Endothelial cell of umbilical vein (primary cell): Measurements from ENCODE around the gene ZNF316. TPM values are rescaled to one million over a fixed set of nuclear protein-coding genes. Genes with fewer than 3 reads are reported as not detected.

Source experiments
- BruUV-seq: library from RNA; stranded (reverse); fragments of 400-500 nt; replicated peaks from 2 replicates; lab custom pipeline; 2021; lab: Mats Ljungman, UMichigan
- CTCF ChIA-PET: fragments of 300-600, 350-600 bp; sonication (Branson Sonifier 250); formaldehyde crosslinking; loops from one replicate; lab custom pipeline; 2021; ENCODE audit warnings: antibody characterized with exemption, inconsistent platforms; lab: Charles Lee
- POLR2A ChIA-PET: fragments of 300-600, 350-600 bp; sonication (Branson Sonifier 250); formaldehyde crosslinking; loops from one replicate; lab custom pipeline; 2021; ENCODE audit warnings: antibody characterized with exemption, inconsistent platforms; lab: Charles Lee
- DNase-seq: peaks from one replicate; pipeline ENCODE4 v3.0.0-alpha.2; 2011; ENCODE audit warnings: low read depth, low spot score
- FAIRE-seq: peaks from 2 replicates; lab custom pipeline; 2011; peaks lifted over from hg19 to GRCh38; lab: Jason Lieb, UNC
- H2AFZ ChIP-seq: 2 replicates; pipeline ENCODE4 v1.6.0; 2012; ENCODE audit warnings: low read depth, low read length, control low read depth, inconsistent platforms
- H3K27ac ChIP-seq: 2 replicates; pipeline ENCODE4 v1.5.1; 2011; ENCODE audit warnings: low read depth, mild to moderate bottlenecking, control low read depth, low read length, moderate library complexity; ENCODE audit not compliant: insufficient read depth
- H3K27me3 ChIP-seq, 2 experiments: 2 replicates each; pipeline versions ENCODE4 v1.6.0 to v1.6.1; 2011; ENCODE audit warnings: low read length in 2 of 2, mixed read lengths in 1 of 2; ENCODE audit not compliant: control insufficient read depth in 2 of 2, insufficient read depth in 2 of 2
- H3K36me3 ChIP-seq, 2 experiments: 2 replicates in 1 of 2; 3 replicates in 1 of 2; pipeline ENCODE4 v1.5.1; 2011; ENCODE audit warnings: low read length in 2 of 2, mild to moderate bottlenecking in 1 of 2, moderate library complexity in 1 of 2; ENCODE audit not compliant: control insufficient read depth in 2 of 2, insufficient read depth in 2 of 2; ENCODE audit errors: extremely low read depth in 1 of 2
- H3K4me1 ChIP-seq: 3 replicates; pipeline ENCODE4 v1.5.1; 2011; ENCODE audit warnings: mild to moderate bottlenecking, low read length; ENCODE audit not compliant: control insufficient read depth, insufficient read depth; ENCODE audit errors: extremely low read depth
- H3K4me2 ChIP-seq: 2 replicates; pipeline ENCODE4 v1.6.1; 2011; ENCODE audit warnings: low read length, control low read depth, mixed read lengths; ENCODE audit not compliant: insufficient read depth
- H3K4me3 ChIP-seq, 3 experiments: fragments of 200-600 bp in 1 of 3; sonication (generic), shearing (Covaris generic) in 1 of 3; replicated peaks in 1 of 3; 2 replicates each; pipeline ENCODE4 v1.5.1; 2011 to 2016; ENCODE audit warnings: control low read depth in 3 of 3, low read length in 3 of 3, mild to moderate bottlenecking in 2 of 3, inconsistent platforms in 1 of 3, low read depth in 1 of 3, moderate library complexity in 1 of 3; ENCODE audit not compliant: insufficient read depth in 1 of 3
- H3K79me2 ChIP-seq: 2 replicates; pipeline ENCODE4 v1.6.0; 2012; ENCODE audit warnings: low read length, inconsistent platforms; ENCODE audit not compliant: control insufficient read depth, insufficient read depth
- H3K9ac ChIP-seq: replicated peaks from 2 replicates; pipeline ENCODE3; 2011; ENCODE audit warnings: low read length, control low read depth; ENCODE audit not compliant: insufficient read depth; ENCODE audit errors: extremely low read depth
- H3K9me1 ChIP-seq: replicated peaks from 3 replicates; pipeline ENCODE4 v1.6.0; 2011; ENCODE audit warnings: mild to moderate bottlenecking, low read length; ENCODE audit not compliant: control insufficient read depth, insufficient read depth; ENCODE audit errors: extremely low read depth
- H3K9me3 ChIP-seq: replicated peaks from 2 replicates; pipeline ENCODE4 v1.5.1; 2012; ENCODE audit warnings: low read length, inconsistent platforms; ENCODE audit not compliant: control insufficient read depth, insufficient read depth
- H4K20me1 ChIP-seq: replicated peaks from 2 replicates; pipeline ENCODE3; 2011; ENCODE audit warnings: mild to moderate bottlenecking, low read length; ENCODE audit not compliant: control insufficient read depth, insufficient read depth; ENCODE audit errors: extremely low read depth
- CTCF ChIP-seq, 2 donors: IDR thresholded peaks; 1 replicate in 1 of 2; 2 replicates in 1 of 2; pipeline ENCODE4 v1.5.1; 2011; ENCODE audit warnings: low read length in 2 of 2, mild to moderate bottlenecking in 2 of 2, moderate library complexity in 2 of 2, control low read depth in 1 of 2, inconsistent platforms in 1 of 2, low read depth in 1 of 2; ENCODE audit not compliant: insufficient read depth in 1 of 2; ENCODE audit errors: extremely low read depth in 1 of 2
- FOS ChIP-seq: IDR thresholded peaks from 2 replicates; pipeline ENCODE4 v1.6.1; 2011; ENCODE audit warnings: mild to moderate bottlenecking, low read length, moderate library complexity, borderline replicate concordance; ENCODE audit not compliant: insufficient read depth
- GATA2 ChIP-seq: IDR thresholded peaks from 2 replicates; pipeline ENCODE4 v1.7.0; 2011; ENCODE audit warnings: low read depth, mild to moderate bottlenecking, moderate library complexity, mixed read lengths, low read length; ENCODE audit not compliant: insufficient read length, insufficient read depth
- MAX ChIP-seq: IDR thresholded peaks from 2 replicates; pipeline ENCODE4 v1.6.1; 2011; ENCODE audit not compliant: insufficient read depth, insufficient read length
- dilution Hi-C: fragments of 300-500 bp; cut with MboI; formaldehyde crosslinking; loops from one replicate; pipeline ENCODE4 v1.15.0; 2019; ENCODE audit warnings: low sequenced_read_pairs; ENCODE audit not compliant: extremely low pct_ligation_motif_present
- intact Hi-C: fragments of 100-400 bp; cut with micrococcal nuclease; formaldehyde crosslinking; loops from one replicate; pipeline ENCODE4 v1.10.0; 2022
- polyA plus RNA-seq, 4 experiments: library from polyadenylated mRNA; depleted of rRNA in 3 of 4; stranded (reverse) in 3 of 4; unstranded in 1 of 4; fragments of >200 nt; gene quantifications; 2 replicates each; pipeline versions ENCODE4 v1.2.1 to v1.2.3, GENCODE V29; 2011 to 2012; ENCODE audit warnings: missing spikeins in 1 of 4
- total RNA-seq: library from RNA; stranded (reverse); gene quantifications from 2 replicates; pipeline ENCODE4 v1.2.3, GENCODE V29; 2021

ZNF316 gene
- total and polyA plus RNA-seq, 2 donors (not counting 3 experiments of a cell fraction or from before 2014, with no cell fraction given), result 7.7 to 23.8 TPM

- Histone ChIP-seq H4K20me1 (no peaks in the 10 kb centered on the region), H3K4me3 (no peak overlapping the region), H3K9ac (no peak overlapping the region), H3K9me3 (no peaks in the 10 kb centered on the region), H3K79me2 (no peaks in the 10 kb centered on the region), H2AFZ (no peak overlapping the region), H3K27ac (no peak overlapping the region), H3K4me2 (no peak overlapping the region), H3K4me1 (no peaks in the 10 kb centered on the region), H3K27me3 (no peaks in the 10 kb centered on the region), H3K36me3 (peaks cover 0 to 14% of the 10 kb centered on the region in 2 experiments), H3K9me1 (no peaks in the 10 kb centered on the region)
- DNase-seq (no peak), FAIRE-seq (no peak)
- no TSS peak for BruUV-seq
- intact Hi-C loops, result no loop called here
- TF ChIP-seq FOS (no peak), CTCF (IDR thresholded peaks at IDR 0.05; ENCODE audit: extremely low read depth in 1 of 2, insufficient read depth in 1 of 2, low read depth in 1 of 2, low read length in 2 of 2) (no peak), GATA2 (no peak), MAX (no peak)
- ChIA-PET POLR2A (no interaction called here), CTCF (no interaction called here)
- dilution Hi-C loops, result no loop called here
These were observed 14.8 kb downstream of the ZNF316 start for GRCh38 chr7:6651851-6652445.
